ENCODE measurements around the gene RANBP10.
A peak's percentile ranks its signal among the peaks of the same experiment; 100 is the strongest.

Gene RANBP10

GRCh38 chr16:67805718-67806427, 487 bp downstream of the RANBP10 start:
- no peak for DNase-seq (ENCODE audit: low read depth)
- no peak for TF ChIP-seq CTCF (conservative IDR thresholded peaks at IDR 0.05; ENCODE audit: low read depth, low read length)
- peak overlapping the region; percentile 80 for H3K4me3 ChIP-seq (ENCODE audit: low read length)

GRCh38 chr16:67804853-67805542, 1.4 kb downstream of the RANBP10 start:
- DNase-seq (ENCODE audit: low read depth), result no peak
- TF ChIP-seq CTCF (conservative IDR thresholded peaks at IDR 0.05; ENCODE audit: low read depth, low read length), result no peak
- peak overlapping the region; percentile 80 for H3K4me3 ChIP-seq (ENCODE audit: low read length)

- no peak for TF ChIP-seq CTCF (conservative IDR thresholded peaks at IDR 0.05; ENCODE audit: low read depth, low read length)
- no peak overlapping the region for H3K4me3 ChIP-seq (ENCODE audit: low read length)
- no peak for DNase-seq (ENCODE audit: low read depth)
Observed at GRCh38 chr16:67803894-67804293, 2.5 kb downstream of the RANBP10 start.

DNA sequence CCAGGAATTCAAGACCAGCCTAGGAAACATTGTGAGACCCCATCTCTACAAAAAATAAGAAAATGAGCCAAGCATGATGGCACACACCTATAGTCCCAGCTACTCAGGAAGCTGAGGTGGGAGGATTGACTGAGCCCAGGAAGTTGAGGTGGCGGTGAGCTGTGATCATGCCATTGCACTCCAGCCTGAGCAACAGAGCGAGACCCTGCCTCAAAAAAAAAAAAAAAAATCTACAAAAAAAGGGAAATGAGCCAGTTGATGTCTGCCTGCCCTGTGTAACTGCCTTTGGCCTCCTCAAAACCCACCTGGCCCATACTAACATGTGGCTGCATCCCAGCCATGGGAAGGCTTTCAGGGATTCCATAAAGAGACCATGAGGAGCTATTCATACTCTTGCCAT, 4.5 kb downstream of the RANBP10 start:
- no peak for DNase-seq (ENCODE audit: low read depth)
- H3K4me3 ChIP-seq (ENCODE audit: low read length), result no peak overlapping the region
- TF ChIP-seq CTCF (conservative IDR thresholded peaks at IDR 0.05; ENCODE audit: low read depth, low read length), result no peak

DNA sequence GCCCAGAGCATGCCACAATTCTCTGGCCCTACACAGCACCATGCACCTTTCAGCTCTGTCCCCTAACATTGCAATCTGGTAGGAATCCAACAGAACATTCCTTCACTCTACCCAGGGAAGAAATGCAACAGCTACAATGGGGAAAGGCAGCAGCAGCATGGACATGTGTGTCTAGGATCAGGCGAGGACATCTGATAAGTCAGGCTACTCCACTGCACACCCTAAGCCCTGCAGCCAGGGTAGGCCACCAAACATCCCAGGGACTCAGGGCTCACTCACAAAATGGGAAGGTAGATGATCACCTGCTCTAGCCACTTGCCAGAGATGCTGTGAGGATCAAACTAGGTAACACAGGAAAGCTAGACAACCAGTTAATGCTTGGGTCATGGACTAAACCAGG, 5.1 kb downstream of the RANBP10 start:
- TF ChIP-seq CTCF (conservative IDR thresholded peaks at IDR 0.05; ENCODE audit: low read depth, low read length), result no peak
- H3K4me3 ChIP-seq (ENCODE audit: low read length), result no peak overlapping the region
- no peak for DNase-seq (ENCODE audit: low read depth)

- no peak for TF ChIP-seq CTCF (conservative IDR thresholded peaks at IDR 0.05; ENCODE audit: low read depth, low read length)
- DNase-seq (ENCODE audit: low read depth), result no peak
- H3K4me3 ChIP-seq (ENCODE audit: low read length), result no peak overlapping the region
Observed at GRCh38 chr16:67800338-67800926, 5.9 kb downstream of the RANBP10 start.

All from retinal pigment epithelial cell (primary cell).